Measurements from ENCODE around the gene SLC41A3.

DNA sequence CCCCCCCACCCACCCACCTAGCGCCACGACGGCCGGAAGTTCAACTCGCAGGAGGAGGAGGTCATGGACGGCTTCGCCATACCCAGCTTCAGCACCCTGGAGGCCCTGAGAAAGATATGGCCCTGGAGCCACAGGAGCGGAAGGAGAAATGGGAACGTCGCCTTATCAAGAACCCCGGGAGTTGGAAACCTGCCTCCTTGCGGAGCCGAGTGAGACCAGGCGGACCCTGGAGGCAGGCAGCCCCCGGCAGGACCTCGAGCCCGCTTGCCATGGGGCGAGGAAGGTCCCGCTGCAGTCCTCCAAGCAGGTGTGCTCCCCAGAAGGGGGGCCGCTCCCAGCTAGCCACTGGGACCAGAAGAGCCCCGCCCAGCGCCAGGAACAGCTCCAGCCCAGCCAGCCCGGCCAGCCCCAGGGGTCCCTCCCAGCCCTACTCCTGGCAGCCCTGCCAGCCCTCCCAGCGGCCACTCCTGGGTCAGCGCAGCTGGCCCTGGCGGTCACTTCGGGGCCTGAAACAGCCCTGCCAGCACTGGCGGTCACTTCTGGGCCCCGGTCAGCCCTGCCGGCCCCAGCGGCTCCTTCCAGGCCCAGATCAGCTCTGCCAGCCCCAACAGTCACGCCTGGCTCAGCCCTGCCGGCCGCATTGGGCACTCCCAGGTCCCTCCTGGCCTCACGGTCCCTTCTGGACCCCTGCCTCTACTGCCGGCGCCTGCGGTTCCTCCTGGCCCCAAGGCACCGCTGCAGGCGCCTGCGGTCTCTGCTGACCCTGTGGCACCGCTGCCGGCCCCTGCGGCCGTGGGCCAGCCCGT is 125.2 kb downstream of the SLC41A3 start:
- TF ChIP-seq, protein P1, sequence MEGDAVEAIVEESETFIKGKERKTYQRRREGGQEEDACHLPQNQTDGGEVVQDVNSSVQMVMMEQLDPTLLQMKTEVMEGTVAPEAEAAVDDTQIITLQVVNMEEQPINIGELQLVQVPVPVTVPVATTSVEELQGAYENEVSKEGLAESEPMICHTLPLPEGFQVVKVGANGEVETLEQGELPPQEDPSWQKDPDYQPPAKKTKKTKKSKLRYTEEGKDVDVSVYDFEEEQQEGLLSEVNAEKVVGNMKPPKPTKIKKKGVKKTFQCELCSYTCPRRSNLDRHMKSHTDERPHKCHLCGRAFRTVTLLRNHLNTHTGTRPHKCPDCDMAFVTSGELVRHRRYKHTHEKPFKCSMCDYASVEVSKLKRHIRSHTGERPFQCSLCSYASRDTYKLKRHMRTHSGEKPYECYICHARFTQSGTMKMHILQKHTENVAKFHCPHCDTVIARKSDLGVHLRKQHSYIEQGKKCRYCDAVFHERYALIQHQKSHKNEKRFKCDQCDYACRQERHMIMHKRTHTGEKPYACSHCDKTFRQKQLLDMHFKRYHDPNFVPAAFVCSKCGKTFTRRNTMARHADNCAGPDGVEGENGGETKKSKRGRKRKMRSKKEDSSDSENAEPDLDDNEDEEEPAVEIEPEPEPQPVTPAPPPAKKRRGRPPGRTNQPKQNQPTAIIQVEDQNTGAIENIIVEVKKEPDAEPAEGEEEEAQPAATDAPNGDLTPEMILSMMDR (IDR thresholded peaks at IDR 0.05), result no peak
- TF ChIP-seq EP300 (IDR thresholded peaks at IDR 0.05), result no peak
- TF ChIP-seq POLR2A (IDR thresholded peaks at IDR 0.05), result no peak
